Activated CD8-positive, alpha-beta memory T cell treated with anti-CD3 and anti-CD28 coated beads for 36 hours (primary cell): ENCODE results near the gene SSR4. TPM values are rescaled to one million over a fixed set of nuclear protein-coding genes. Genes with fewer than 3 reads are reported as not detected.

Source experiments
- CTCF ChIA-PET: fragments of 350-600 bp; sonication (Branson Sonifier 250); formaldehyde crosslinking; loops from one replicate; lab custom pipeline; 2021; ENCODE audit warnings: antibody characterized with exemption; lab: Charles Lee
- POLR2A ChIA-PET: fragments of 350-600 bp; sonication (Branson Sonifier 250); formaldehyde crosslinking; loops from one replicate; lab custom pipeline; 2021; ENCODE audit warnings: antibody characterized with exemption; lab: Charles Lee
- total RNA-seq, 2 experiments: library from RNA; stranded (reverse); gene quantifications; one replicate each; pipeline ENCODE4 v1.2.3, GENCODE V29; 2021

Gene SSR4
- total RNA-seq, 2 experiments from 2014 or later, result 155 to 163 TPM

GRCh38 chrX:153767674-153768055 lies 26.8 kb upstream of the SSR4 start:
- CTCF ChIA-PET, result interaction anchor here (1.2 kb wide), 1 partner anchor 35 kb away, joined by 3 read pairs; no protein-coding TSS in a partner anchor
- POLR2A ChIA-PET, result no interaction called here

GRCh38 chrX:153768311-153769157 lies 25.9 kb upstream of the SSR4 start:
- POLR2A ChIA-PET, result interaction anchor here (0.5 kb wide), 1 partner anchor 639 kb away, joined by 4 read pairs; no protein-coding TSS in a partner anchor
- CTCF ChIA-PET, result no interaction called here

- POLR2A ChIA-PET, result no interaction called here
- CTCF ChIA-PET, result no interaction called here
Measured at GRCh38 chrX:153769158-153769864, 25.2 kb upstream of the SSR4 start.

DNA sequence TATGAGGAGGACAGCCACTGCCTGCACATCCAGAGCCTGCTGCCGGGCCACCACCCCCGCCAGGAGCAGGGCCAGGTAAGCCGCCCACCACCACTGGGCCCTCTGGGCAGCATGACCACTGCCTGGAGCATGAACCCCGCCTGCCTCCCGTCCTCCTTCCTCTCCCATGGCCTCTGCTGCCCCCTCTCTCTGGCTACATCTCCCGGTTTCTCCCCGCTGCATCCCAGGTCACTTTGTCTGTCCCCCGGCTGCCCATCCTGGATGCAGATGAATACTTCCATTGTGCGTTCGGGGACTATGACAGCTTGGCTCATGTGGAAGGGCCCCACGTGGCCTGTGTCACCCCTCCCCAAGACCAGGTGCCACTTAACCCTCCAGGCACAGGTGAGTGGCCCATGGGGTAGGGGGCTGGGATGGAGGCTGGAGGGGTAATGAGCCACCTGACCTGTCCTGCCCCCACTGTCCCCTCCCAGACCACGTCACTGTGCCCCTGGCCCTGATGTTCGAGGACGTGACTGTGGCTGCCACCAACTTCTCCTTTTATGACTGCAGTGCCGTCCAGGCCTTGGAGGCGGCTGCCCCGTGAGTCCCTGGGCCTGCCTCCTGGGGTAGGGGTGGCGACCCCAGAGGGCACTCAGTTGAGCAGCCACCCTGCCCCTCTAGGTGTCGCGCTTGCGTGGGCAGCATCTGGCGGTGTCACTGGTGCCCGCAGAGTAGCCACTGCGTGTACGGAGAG lies 24.4 kb upstream of the SSR4 start:
- POLR2A ChIA-PET, result no interaction called here
- CTCF ChIA-PET, result no interaction called here

GRCh38 chrX:153770601-153771414 lies 23.7 kb upstream of the SSR4 start:
- ChIA-PET CTCF (no interaction called here), POLR2A (no interaction called here)

DNA sequence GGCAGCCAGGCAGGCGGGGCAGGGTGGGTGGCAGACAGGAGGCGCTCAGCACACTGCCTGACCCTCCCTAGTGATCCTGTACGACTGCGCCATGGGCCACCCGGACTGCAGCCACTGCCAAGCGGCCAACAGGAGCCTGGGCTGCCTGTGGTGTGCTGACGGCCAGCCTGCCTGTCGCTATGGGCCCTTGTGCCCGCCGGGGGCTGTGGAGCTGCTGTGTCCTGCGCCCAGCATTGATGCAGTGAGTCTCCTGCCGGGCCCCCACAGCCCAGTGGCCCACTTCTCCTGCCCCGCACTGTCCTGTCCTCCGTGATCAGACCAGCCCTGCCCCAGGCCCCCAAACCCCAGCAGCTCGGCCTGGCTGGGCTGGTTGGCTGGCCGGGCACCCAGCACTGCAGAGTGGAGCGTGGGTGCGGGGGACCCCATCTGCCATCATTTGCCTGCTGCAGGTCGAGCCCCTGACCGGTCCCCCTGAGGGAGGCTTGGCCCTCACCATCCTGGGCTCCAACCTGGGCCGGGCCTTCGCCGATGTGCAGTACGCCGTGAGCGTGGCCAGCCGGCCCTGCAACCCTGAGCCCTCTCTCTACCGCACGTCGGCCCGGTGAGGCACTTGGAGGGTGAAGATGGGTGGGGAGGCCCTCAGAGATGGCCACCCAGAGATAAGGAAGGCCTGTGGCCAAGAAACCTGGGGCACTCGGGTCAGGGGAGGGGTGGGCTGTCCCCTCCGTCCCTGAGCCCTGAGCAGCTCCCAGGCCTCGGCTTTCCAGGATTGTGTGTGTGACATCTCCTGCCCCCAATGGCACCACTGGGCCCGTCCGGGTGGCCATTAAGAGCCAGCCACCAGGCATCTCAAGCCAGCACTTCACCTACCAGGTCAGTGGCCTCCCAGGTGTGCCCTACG lies 22.8 kb upstream of the SSR4 start:
- CTCF ChIA-PET, result no interaction called here

GRCh38 chrX:153772316-153773217 lies 21.9 kb upstream of the SSR4 start:
- CTCF ChIA-PET, result no interaction called here
- POLR2A ChIA-PET, result no interaction called here

More for the DNA sequence above, 22.8 kb upstream of the SSR4 start:
- POLR2A ChIA-PET, result no interaction called here

- POLR2A ChIA-PET, result no interaction called here
- CTCF ChIA-PET, result no interaction called here
Measured at GRCh38 chrX:153773218-153773611, 21.3 kb upstream of the SSR4 start.

DNA sequence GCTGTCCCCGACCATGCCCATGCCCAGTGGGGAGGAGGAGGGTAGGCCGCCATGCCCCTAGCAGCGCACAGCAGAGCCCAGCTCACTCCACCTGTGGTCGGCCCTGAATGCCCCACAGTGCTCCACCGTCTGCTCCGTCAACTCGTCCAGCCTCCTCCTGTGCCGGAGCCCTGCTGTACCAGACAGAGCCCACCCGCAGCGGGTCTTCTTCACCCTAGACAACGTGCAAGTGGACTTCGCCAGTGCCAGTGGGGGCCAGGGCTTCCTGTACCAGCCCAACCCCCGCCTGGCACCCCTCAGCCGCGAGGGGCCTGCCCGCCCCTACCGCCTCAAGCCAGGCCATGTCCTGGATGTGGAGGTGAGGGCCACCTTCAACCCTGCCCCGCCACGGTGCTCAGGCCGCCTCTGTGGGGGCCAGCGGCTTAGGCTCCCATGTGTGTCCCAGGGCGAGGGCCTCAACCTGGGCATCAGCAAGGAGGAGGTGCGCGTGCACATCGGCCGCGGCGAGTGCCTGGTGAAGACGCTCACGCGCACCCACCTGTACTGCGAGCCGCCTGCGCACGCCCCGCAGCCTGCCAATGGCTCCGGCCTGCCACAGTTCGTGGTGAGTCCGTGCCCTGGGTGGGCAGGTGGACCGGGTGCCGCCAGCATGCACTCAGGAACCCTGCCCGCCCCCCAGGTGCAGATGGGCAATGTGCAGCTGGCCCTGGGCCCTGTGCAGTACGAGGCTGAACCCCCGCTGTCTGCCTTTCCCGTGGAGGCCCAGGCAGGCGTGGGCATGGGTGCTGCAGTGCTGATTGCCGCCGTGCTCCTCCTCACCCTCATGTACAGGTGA lies 20.5 kb upstream of the SSR4 start:
- ChIA-PET CTCF (no interaction called here), POLR2A (no interaction called here)

- POLR2A ChIA-PET, result no interaction called here
- CTCF ChIA-PET, result no interaction called here
Measured at GRCh38 chrX:153774576-153775292, 19.7 kb upstream of the SSR4 start.

DNA sequence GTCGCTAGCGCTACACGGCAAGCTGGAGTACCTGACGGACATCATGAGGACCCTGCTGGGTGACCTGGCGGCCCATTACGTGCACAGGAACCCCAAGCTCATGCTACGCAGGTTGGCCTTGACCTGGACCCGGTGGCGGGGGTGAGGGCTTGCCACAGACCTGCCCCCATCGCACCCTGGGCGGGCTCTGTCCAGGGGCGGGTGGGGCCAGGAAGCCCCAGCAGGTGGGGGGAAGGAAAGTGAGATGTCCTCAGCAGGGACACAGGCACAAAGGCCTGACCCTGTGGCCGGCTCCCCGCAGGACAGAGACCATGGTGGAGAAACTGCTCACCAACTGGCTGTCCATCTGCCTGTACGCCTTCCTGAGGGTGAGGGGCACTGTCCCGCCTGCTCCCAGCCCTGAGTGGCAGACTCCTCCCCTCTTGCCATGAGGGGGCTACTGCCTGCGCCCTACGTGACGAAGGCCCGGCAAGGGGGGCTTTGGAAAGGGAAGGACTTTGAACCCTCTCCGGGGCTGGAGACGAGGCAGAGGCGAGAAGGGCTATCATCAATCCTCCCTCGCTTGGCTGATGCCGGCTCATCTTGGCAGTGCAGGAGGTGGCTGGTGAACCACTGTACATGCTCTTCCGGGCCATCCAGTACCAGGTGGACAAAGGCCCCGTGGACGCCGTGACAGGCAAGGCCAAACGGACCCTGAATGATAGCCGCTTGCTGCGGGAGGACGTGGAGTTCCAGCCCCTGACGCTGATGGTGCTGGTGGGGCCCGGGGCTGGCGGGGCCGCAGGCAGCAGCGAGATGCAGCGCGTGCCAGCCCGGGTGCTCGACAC lies 19.0 kb upstream of the SSR4 start:
- CTCF ChIA-PET, result no interaction called here
- POLR2A ChIA-PET, result no interaction called here

DNA sequence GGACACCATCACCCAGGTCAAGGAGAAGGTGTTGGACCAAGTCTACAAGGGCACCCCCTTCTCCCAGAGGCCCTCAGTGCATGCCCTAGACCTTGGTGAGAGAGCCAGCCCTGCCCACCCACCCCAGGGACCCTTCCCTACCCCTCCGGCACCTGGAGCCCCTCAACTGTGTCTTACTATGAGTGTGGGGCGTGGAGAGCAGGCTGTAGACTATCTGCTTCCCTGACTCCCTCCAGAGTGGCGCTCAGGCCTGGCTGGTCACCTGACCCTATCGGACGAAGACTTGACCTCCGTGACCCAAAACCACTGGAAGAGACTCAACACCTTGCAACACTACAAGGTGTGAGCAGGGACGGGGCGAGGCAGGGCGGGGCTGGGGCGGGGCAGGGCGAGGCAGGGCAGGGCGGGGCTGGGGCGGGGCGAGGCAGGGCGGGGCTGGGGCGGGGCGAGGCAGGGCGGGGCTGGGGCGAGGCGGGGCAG lies 18.3 kb upstream of the SSR4 start:
- POLR2A ChIA-PET, result no interaction called here
- CTCF ChIA-PET, result no interaction called here

- CTCF ChIA-PET, result no interaction called here
- POLR2A ChIA-PET, result no interaction called here
Measured at GRCh38 chrX:153776611-153777045, 17.8 kb upstream of the SSR4 start.

DNA sequence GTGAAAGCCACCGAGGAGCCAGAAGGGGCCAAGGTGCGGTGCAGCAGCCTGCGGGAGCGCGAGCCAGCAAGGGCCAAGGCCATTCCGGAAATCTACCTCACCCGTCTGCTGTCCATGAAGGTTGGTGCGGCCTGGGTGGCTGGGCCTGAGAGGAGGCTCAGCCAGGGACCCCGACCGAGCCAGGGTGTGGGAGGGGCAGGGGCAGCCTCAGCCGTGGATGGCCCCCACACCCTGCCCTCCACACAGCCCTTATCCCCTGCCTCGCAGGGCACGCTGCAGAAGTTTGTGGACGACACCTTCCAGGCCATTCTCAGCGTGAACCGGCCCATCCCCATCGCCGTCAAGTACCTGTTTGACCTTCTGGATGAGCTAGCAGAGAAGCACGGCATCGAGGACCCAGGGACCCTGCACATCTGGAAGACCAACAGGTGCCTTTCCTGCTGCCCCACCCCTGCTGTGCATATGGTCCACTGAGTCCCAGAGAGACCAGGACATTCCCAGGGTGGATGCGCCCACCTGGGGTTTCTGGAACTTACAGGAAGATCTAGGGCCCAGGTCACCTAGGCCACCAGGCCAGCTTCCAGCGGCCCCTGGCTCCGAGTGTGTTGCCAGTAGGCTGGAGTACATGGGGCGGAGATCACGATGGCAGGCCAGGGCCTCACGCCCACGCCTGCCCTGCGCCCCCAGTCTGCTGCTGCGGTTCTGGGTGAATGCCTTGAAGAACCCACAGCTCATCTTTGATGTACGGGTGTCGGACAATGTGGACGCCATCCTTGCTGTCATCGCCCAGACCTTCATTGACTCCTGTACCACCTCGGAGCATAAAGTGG lies 17.0 kb upstream of the SSR4 start:
- CTCF ChIA-PET, result interaction anchor here (0.6 kb wide), 1 partner anchor 23 kb away, joined by 3 read pairs; no protein-coding TSS in a partner anchor
- POLR2A ChIA-PET, result no interaction called here
